ENCODE data around the gene DCAF7.

Gene DCAF7

GRCh38 chr17:63549946-63550816, at the start of gene DCAF7:
Gene DCAF7 (plus strand): TSS chr17:63550477. CDS start chr17:63550678, 201 bp downstream.
- DNase-seq (ENCODE audit: low spot score), result peak; percentile 100

- no peak for DNase-seq (ENCODE audit: low spot score)
These were observed 49.5 kb upstream of the DCAF7 start for GRCh38 chr17:63500543-63501390.

GRCh38 chr17:63503341-63503705, 47.0 kb upstream of the DCAF7 start:
- no peak for DNase-seq (ENCODE audit: low spot score)

- DNase-seq (ENCODE audit: low spot score), result no peak
These were observed 46.0 kb upstream of the DCAF7 start for GRCh38 chr17:63504261-63504660.

- no peak for DNase-seq (ENCODE audit: low spot score)
These were observed 44.9 kb upstream of the DCAF7 start for GRCh38 chr17:63505341-63505740.

GRCh38 chr17:63506627-63507026, 43.6 kb upstream of the DCAF7 start:
- no peak for DNase-seq (ENCODE audit: low spot score)

GRCh38 chr17:63511331-63511730, 38.9 kb upstream of the DCAF7 start:
- no peak for DNase-seq (ENCODE audit: low spot score)

GRCh38 chr17:63512388-63512787, 37.9 kb upstream of the DCAF7 start:
- no peak for DNase-seq (ENCODE audit: low spot score)

- no peak for DNase-seq (ENCODE audit: low spot score)
These were observed 37.2 kb upstream of the DCAF7 start for GRCh38 chr17:63512896-63513644.

- DNase-seq (ENCODE audit: low spot score), result no peak
These were observed 35.8 kb upstream of the DCAF7 start for GRCh38 chr17:63514477-63514876.

GRCh38 chr17:63514974-63515373, 35.3 kb upstream of the DCAF7 start:
- DNase-seq (ENCODE audit: low spot score), result no peak

- DNase-seq (ENCODE audit: low spot score), result no peak
These were observed 34.9 kb upstream of the DCAF7 start for GRCh38 chr17:63515426-63515825.

- peak; percentile 32 for DNase-seq (ENCODE audit: low spot score)
These were observed 33.1 kb upstream of the DCAF7 start for GRCh38 chr17:63516910-63517824.

- no peak for DNase-seq (ENCODE audit: low spot score)
These were observed 32.3 kb upstream of the DCAF7 start for GRCh38 chr17:63517825-63518534.

GRCh38 chr17:63519116-63519881, 31.0 kb upstream of the DCAF7 start:
- no peak for DNase-seq (ENCODE audit: low spot score)

GRCh38 chr17:63519972-63520882, 30.1 kb upstream of the DCAF7 start:
- DNase-seq (ENCODE audit: low spot score), result peak; percentile 22

- DNase-seq (ENCODE audit: low spot score), result no peak
These were observed 26.9 kb upstream of the DCAF7 start, which contains the start of gene KCNH6 for GRCh38 chr17:63523253-63523855. Gene KCNH6 (plus strand): TSS chr17:63523358. CDS start chr17:63523414, 56 bp downstream.

- no peak for DNase-seq (ENCODE audit: low spot score)
These were observed 26.2 kb upstream of the DCAF7 start for GRCh38 chr17:63524051-63524450.
